H54 (cell line): ENCODE results near the gene JAK3.

Source experiments
- DNase-seq: peaks from one replicate; pipeline ENCODE4 v3.0.0; 2011; ENCODE audit warnings: low spot score, mixed read lengths; ENCODE audit not compliant: insufficient read length
- FAIRE-seq: peaks from 3 replicates; lab custom pipeline; 2011; peaks lifted over from hg19 to GRCh38; lab: Jason Lieb, UNC
- POLR2A ChIP-seq: IDR thresholded peaks from 2 replicates; pipeline ENCODE4 v1.6.1; 2011; ENCODE audit warnings: low read depth, mild to moderate bottlenecking, low read length

Gene JAK3

DNA sequence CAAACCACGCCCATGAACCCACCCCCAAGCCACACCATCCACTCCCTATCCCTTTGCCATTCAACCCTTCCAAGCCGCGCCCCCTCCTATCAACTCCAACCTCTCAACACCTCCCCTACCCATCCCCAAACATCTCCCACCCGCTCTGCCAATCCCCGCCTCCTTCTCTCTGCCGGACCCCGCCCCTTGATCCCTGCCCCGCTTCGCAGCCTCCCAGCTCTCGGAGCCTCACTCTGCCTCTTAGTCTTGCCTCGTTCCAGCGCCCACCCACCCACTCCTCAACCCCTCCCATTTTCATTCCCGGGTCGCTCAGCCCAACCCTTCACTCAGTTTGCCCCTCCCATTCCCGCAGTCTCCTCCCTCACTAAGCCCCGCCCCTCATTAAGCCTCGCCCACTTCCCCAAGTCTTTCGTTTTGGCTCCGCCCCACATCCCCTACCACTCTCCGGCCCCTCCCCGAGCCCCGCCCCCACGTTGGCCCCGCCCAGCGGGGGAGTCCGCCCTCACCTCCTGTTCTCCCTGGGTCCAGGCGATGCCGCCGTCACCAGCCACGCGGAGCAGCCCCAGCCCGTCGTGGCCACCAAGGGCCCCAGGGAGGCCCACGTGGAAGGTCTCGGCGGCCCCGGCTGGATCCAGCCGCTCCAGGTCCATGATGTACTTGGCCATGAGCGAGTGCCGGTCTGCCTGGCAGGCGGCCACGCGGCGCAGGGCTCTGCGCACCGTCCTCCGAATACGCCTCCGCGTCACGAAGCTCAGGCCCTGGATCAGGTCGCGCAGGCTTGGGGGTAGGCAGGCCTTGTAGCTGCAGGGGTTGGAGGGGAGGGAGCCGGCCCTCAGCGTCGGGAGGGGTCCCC is 5.7 kb downstream of the JAK3 start:
- peak; percentile 82 for DNase-seq
- no peak for TF ChIP-seq POLR2A
- no peak for FAIRE-seq

DNA sequence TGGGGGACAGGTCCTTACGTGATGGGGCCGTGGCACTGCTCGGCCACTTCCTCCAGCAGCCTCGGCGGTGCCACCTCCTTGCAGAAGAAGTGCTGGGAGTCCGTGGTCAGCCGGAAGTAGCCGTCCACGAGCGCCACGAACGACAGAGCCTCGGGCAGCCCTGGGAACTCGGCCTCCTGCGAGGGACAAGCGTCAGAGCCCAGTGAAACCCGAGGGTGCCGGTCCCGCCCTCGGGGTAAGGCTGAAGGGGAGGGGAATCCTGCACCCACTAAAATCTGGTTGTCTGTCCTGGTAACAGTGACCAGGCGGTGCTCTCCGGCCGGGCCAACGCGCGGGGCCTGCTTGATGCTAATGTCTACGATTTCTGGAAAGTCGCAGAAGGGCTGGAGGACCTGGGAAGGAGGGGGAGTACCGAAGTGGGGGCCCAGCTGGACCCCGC is 6.4 kb downstream of the JAK3 start:
- no peak for TF ChIP-seq POLR2A
- DNase-seq (peak; percentile 61), FAIRE-seq (no peak)

DNA sequence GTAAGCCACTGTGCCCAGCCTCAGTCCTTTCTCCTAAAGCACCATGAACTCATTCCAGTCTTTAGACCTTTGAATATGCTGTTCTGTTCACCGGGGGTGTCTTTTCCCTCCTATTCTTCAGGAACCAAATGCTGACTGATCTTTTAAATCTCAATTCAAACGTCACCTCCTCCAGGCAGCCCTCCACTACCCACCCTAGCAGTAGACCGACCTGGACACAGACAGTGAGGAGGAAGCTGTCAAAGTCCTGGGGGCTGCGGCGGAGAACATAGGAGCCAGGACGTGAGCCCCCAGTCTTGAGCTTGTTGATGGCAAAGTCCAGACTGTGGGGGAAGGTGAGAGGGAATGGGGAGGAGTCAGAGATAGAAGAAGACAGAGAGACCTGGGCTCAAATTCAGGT is 7.8 kb downstream of the JAK3 start:
- FAIRE-seq (no peak), DNase-seq (no peak)
- TF ChIP-seq POLR2A = no peak

DNA sequence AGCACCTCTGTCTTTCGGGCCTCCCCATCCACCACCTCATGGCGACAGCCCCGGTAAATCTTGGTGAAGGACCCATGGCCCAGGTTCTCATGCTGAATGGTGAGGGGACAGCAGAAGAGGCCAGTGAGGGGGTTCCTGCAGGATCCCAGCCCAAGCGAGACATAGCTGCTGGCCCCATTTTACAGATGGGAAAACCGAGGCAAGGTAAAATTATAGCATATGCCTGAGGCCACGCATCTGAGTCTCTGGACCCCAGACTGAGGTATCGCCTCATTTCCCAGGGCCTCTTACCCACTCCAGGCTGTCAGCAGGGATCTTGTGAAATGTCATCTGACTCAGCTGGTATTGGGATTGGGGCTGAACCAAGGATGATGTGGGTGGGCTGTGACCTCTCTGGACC is 9.8 kb downstream of the JAK3 start:
- FAIRE-seq (no peak), DNase-seq (no peak)
- no peak for TF ChIP-seq POLR2A

DNA sequence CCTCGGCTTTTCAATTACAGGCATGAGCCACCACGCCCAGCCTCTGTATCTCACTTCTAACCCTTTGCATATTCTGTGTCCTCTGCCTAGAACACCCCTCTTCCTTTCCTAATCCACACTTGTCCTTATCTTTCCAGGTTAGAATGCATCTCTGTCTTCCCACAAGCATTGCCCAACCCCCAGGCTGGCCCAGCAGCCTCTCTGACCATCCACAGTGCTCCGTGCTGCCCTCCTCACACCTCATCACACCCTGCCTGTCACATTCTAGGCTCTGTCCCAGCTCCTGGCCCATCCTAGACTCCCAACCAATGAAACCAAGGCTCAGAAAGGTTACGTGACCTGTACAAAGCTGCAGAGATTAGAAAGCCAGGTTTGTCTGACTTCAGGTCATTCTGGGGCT is 11.3 kb downstream of the JAK3 start:
- FAIRE-seq = no peak
- no peak for DNase-seq
- TF ChIP-seq POLR2A = no peak

DNA sequence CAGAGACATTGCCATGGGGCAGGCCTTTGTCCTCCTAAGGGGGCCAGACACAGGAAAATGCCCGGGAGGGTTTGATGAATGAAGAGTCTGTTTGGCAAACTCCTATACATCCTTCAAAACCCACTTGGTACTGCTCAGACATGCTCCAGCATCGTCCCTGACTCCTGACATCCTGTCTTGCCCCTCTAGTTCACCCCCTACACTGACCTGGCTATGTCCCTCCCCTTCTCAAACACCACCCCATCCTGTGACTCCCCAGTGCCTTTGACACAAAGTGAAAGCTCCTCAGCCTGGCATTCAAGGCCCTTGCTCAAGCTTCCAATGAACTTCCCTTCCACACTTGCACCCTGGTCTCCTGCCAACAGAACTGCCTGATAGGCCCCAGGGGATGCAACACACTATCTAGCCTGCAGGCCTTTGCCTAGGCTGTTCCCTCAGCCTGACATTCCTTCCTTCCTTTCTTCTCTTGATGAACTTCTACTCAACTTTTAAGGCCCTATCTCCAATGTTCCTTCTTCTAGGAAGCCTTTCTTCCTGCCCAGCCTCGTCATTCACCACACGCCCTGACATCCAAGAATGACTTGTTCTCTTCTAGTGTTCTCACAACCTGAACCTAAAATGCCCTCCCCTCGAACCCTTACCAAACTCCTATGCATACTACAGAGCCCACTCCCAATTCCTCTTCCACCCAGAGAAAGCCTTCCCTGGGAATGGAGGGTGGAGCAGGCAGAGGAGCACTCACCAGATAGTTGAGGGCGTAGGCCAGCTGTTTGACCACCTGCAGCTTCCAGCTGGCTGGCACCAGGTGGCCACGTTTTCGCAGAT is 12.4 kb downstream of the JAK3 start:
- no peak for FAIRE-seq
- TF ChIP-seq POLR2A = no peak
- no peak for DNase-seq

DNA sequence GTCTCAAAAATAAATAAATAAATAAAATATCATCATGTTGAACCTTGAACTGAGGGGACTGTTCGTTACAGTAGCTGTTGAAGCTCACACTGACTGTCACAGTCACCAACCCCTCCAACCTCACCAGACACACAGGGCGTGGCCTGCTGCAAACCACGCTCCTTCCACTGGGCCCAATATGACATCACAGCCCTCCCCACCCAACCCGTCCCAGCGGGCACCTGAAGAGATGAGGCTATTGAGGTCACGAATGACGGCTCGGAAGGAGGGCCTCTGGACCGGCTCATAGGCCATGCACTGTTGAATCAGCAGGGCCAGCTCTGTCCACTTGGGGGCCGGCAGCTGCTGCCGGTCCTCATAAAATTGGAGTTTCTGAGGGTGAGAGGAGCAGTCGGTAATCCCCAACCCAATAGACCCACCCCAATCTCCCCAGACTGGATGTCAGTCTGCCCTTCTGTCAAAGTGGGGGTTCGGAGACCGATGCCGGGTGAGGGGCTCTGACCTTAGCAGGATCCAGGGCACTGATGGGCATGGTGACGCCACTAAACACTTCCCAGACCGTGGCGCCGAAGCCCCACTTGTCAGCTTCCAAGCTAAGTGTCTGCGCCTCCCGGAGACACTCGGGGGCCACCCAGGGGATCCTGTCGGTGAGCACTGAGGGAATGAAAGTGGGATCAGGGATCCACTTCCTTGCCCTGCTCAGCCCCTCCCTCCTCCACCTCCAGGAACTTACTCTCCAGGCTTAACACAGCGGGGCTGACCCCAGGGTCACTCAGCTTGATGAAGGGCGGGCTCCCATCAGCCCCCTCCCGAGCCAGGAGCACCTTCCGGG is 13.2 kb downstream of the JAK3 start:
- FAIRE-seq = no peak
- no peak for TF ChIP-seq POLR2A
- DNase-seq = no peak

DNA sequence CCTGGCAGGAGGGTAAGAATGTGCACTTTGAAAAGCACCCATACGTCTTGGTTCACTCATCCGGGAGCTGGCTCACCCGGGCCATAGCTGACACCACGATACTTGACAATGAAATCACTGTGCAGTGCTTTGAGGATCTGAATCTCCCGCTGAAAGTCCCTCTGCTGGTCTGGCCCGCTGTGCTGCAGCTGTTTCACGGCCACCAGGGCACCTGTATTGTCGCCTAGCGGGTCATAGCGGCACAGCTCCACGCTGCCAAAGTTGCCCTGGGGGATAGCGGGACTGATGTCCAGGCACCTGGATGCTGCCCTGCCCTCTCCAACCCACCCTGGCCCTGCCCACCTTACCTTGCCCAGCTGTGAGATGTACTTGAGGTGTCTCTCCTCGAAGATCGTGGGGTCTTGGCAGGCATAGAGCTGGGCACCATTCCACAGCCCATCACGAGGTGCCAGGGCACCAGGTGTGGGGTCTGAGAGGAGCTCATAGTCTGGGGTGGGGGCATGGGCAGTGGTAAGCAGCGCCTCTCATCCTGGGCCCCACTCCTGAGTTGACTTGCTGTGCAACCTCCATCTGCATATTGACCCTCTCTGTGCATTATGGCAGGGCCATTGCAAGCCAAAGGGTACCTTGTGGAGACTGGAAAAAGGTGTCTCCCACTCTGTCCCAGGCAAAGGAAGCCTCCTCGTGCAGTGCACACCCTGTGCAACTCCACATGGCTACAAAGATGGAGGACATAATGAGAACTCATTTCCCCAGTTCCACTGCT is 15.2 kb downstream of the JAK3 start:
- TF ChIP-seq POLR2A = no peak
- FAIRE-seq (no peak), DNase-seq (no peak)

DNA sequence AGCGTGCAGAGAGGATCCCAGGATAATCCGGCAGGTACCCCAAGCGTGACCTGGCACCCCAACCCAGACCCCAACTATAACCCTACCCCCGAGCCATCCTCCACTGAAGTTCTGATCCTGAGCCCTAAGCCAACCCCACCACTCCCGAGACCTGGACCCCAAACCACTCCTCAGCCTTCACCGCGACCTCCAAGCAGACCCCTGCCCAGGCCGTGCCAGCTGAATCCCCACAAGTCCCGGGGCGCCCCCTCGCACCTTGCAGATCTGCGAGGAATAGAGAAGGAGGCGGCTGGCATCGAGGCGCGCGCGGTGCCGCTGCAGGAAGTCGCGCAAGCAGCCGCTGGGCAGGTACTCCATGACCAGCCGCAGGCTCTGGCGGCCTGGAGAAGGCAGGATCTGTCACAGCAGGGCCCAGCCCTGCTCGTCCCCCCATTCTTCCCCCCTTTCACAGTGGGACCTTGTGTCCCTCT is 16.3 kb downstream of the JAK3 start:
- FAIRE-seq = no peak
- DNase-seq = no peak
- no peak for TF ChIP-seq POLR2A

DNA sequence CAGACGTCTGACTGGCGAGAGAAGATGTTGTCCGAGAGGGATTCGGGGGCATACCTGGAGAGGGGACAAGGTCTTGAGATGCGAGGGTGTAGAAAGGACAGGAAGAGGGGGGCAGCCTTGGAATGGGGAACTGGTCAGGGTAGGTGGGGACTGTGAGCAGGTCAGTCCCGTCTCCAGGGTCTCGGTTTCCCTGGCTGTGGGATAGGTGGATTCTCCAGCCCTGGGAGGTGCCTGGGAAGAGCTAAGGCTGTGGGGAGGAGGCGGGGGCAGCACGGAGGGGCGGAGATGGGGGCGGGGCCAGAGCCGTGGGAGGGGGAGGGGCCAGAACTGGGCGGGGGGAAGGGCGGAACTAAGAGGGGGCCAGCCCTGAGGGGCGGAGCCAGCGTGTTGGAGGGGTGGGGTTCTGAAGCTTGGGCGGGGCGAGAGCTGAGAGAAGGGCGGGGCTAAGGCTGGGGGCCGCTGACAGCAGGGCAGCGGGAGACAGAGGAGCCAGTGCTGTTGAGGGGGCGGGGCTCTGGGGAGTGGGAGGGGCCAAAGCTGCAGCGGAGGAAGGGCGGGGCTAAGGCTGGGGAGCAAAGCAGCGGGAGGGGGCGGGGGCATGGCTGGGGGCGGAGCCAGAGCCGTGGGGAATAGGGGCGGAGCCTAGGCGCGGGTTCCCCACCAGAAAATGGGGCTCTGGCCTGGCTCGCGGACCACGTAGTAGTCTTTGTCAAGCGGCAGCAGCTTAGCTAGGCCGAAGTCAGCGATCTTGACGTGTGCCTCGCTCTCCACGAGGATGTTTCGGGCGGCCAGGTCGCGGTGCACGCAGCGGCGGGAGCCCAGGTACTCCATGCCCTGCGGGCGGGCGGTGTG is 17.0 kb downstream of the JAK3 start:
- no peak for TF ChIP-seq POLR2A
- DNase-seq = peak; percentile 92
- no peak for FAIRE-seq

DNA sequence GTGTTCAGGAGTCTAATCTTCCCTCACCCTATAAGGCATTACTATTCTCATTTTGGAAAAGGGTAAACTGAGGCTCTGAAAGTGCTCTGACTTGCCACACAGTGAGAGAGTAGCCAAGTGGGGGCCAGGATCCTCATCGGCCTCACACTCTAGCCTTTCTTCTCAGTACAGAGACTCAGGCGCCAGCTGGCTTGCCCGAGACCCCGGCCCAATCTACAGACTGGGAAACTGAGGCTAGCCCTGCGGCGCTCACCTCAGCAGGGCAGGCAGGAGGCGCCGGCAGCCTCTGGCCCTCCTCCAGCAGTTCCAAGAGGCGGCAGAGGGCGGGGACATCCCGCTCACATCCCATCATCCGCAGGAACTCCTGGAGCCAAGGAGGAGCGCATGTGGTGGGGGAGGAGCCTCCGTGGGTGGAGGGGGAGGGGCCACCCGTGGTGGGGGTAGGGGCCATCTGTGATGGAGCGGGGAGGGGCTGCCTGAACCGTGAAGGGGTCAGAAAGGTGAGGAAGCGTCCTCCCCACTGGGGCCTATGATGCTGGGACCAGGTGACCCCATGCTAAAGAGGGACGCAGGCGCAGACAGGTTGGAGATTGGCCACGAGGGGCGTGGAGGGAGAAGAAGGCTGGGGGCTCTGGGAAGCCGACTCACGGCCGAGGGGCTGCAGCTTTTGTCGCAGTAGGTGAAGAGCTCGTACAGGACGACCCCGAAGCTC is 17.8 kb downstream of the JAK3 start:
- peak; percentile 92 for DNase-seq
- no peak for TF ChIP-seq POLR2A
- FAIRE-seq = no peak

DNA sequence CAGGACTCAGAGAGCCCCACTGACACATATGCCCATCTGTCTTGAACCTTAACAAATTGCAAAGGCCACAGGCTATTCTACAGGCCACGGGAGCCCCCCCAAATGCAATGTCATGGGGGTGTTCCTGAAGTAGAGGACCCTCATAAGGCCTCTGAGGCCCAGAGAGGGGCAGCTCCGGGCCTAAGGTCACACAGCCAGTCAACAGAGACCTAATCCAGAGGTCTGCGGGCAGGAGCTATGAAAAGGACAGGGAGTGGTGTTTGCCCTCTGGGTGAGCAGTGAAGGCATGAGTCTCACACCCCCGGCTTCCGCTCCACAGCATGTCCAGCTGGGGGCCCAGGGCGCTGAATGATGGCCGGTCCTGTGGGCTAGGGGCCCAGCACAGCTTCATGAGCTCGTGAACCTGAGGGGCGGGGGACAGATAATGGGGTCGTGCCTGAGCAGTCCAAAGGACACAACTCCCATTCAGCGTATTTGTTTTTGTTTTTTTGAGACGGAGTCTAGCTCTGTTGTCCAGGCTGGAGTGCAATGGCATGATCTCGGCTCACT is 21.2 kb downstream of the JAK3 start:
- no peak for DNase-seq
- TF ChIP-seq POLR2A = no peak
- no peak for FAIRE-seq
